Measurements from ENCODE around the gene MIOX.
"Not testable (repeated sequence)": the region's sequence is repeated elsewhere in the genome, so short reads cannot be mapped to it uniquely, and the experiment has no call there.

Gene MIOX

DNA sequence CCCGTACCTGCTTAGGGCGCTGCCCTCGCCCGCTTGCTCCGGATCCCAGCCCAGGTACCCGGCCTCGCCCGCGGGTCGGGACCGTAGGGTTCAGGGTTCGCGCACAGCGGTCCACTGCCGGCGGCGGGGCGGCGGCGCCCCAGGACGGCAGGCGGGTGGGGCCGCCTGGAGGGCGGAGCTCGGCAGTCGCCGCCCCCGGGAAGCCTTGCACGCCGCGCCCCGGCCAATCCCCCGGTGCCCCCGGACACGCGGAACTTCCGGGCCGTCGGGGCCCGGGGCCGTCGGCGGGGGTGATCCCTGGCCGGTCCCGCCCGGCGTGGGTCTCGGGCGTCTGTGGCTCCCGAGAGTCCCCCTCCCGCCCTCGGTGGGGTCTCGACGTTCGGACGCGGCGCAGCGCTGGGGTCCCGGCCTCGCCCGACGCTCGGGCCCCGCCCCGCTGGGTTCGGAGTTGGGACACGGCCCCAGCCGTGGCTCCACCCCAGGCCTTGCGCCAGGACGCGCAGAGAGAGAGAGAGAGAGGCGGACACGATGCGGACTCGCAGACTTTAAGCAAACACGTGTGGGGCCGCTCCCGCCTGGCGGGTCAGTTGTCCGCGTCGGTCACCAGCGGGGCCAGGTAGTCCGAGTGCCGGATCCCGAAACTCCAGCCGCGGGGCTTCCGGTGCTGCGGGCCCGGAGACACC is 43.4 kb downstream of the MIOX start, which contains the start of gene TYMP:
Gene TYMP, minus strand, starts transcription at position 116 of the 683 bp plus-strand sequence. CDS start 303 bp downstream, outside the sequence.
- TF ChIP-seq, protein P1, sequence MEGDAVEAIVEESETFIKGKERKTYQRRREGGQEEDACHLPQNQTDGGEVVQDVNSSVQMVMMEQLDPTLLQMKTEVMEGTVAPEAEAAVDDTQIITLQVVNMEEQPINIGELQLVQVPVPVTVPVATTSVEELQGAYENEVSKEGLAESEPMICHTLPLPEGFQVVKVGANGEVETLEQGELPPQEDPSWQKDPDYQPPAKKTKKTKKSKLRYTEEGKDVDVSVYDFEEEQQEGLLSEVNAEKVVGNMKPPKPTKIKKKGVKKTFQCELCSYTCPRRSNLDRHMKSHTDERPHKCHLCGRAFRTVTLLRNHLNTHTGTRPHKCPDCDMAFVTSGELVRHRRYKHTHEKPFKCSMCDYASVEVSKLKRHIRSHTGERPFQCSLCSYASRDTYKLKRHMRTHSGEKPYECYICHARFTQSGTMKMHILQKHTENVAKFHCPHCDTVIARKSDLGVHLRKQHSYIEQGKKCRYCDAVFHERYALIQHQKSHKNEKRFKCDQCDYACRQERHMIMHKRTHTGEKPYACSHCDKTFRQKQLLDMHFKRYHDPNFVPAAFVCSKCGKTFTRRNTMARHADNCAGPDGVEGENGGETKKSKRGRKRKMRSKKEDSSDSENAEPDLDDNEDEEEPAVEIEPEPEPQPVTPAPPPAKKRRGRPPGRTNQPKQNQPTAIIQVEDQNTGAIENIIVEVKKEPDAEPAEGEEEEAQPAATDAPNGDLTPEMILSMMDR (IDR thresholded peaks at IDR 0.05; ENCODE audit: low read depth, low read length) = no peak
- in situ Hi-C loops (cut with HindIII; ENCODE audit: low sequenced_read_pairs) = no loop called here
- peak; percentile 58 for DNase-seq (ENCODE audit: low read depth, low spot score)

DNA sequence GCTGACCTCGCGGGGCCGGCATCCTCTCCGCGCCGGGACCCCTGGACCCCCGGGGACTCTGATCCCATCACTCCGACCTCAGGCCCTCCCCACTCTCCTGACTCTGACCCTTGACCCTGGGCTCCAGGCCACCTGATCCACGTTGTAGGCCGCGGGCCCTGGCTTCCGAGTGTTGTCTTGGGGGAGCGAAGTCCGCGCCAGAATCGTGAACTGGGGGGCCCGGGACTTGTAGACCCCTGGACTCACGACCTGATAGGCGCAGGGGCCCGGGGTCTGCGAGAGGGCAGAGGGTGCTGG is 43.9 kb downstream of the MIOX start:
- H3K4me3 ChIP-seq (ENCODE audit: low read depth, low read length) = peak overlapping the region; percentile 27
- TF ChIP-seq, protein P1 (IDR thresholded peaks at IDR 0.05; ENCODE audit: low read depth, low read length) = no peak
- in situ Hi-C loops (cut with HindIII; ENCODE audit: low sequenced_read_pairs) = no loop called here
- DNase-seq (ENCODE audit: low read depth, low spot score) = peak; percentile 14

More for the DNA sequence above, 43.4 kb downstream of the MIOX start, which contains the start of gene TYMP:
- H3K4me3 ChIP-seq (ENCODE audit: low read depth, low read length) = peak within 1 kb of the TSS; percentile 27

DNA sequence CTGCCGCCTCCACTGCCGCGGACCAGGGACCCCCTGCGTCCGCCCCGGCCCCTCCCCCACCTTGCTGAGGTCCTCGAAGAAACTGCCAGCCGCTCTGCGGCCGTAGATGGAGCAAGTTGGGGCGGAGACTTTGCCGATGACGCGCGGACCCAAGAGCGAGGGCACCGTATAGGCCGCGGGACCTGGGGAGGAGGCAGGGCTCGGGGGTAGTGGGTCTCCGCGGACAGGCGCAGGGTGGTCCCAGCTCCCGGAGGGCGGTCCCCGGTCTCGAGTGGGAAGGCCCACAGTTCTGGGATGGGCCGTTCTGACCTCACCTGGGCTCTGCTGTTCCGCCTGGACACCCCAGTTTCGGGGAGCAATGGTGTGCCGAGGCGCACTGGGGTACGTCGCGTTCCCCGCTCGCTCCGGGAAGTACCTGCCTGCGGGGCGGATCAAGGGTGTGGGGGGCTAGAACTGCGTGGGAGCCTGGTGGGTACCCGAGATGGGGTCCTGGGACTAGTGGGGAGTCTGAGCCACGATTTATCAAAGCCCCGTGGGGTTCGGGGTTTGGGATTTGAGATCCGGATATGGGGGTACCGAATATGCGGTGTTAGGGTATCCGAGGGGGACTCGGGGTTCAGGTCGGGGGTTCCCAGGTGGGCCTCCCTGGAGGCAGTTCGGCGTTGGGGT is 44.4 kb downstream of the MIOX start:
- peak overlapping the region; percentile 27 for H3K4me3 ChIP-seq (ENCODE audit: low read depth, low read length)
- TF ChIP-seq, protein P1 (IDR thresholded peaks at IDR 0.05; ENCODE audit: low read depth, low read length) = no peak
- peak; percentile 60 for DNase-seq (ENCODE audit: low read depth, low spot score)
- in situ Hi-C loops (cut with HindIII; ENCODE audit: low sequenced_read_pairs) = no loop called here

DNA sequence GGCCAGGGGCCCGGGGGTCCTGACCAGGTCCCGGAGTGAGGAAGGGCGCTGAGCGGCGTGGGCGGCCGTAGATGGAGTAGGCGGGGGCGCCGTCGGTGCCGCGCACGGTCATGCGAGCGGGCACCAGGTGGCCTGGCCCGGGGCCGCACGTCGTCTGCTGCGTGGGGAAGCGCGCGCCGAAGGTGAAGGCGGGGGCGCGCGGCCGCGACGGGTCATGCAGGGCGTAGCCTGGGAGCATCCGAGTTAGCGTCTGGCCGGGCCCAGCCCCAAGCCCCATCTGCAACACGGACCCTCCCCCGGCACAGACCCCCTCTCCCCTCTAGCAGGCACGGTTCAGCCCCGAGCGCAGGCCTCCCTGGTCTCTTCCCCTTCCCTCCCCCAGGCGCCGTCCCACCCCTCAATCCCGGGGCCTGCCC is 44.9 kb downstream of the MIOX start:
- no peak for DNase-seq (ENCODE audit: low read depth, low spot score)
- peak overlapping the region; percentile 16 for H3K4me3 ChIP-seq (ENCODE audit: low read depth, low read length)
- TF ChIP-seq, protein P1 (IDR thresholded peaks at IDR 0.05; ENCODE audit: low read depth, low read length) = no peak
- in situ Hi-C loops (cut with HindIII; ENCODE audit: low sequenced_read_pairs) = no loop called here

DNA sequence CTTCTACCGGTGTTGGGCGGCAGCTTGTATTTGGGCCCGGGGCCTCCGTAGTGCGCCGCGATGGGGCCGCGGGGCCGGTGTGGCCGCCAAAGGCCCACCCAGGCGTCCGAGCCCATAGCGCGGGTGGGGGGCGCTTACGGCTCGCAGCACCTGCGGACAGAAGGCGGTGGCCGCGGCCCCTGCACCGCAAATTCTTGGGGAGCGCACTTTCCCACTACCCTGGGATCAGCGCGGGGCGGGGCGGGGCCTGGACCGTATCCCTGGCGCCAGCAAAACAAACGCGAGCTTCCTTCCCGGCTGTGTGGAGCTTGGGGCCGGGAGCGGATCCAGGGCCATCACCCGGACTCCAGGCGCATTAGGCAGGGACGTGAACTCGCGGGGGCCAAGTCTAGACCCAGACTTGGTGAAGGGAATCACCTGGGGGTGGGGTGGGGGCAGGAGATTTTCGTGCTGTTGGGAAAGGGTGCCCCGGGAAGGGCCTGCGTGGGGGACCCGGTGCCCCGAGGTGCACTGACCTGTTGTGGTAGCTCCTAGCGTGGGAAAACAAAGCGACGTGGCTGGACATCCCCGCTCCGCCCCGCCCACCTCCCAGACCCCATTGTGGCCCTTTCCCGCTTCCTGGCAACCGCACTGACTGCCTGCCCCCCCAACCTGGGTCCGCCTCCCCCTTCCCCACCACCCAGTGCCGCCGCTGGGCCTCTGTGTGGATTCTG is 45.5 kb downstream of the MIOX start:
- peak; percentile 50 for DNase-seq (ENCODE audit: low read depth, low spot score)
- H3K4me3 ChIP-seq (ENCODE audit: low read depth, low read length) = peak overlapping the region; percentile 16
- TF ChIP-seq, protein P1 (IDR thresholded peaks at IDR 0.05; ENCODE audit: low read depth, low read length) = no peak
- in situ Hi-C loops (cut with HindIII; ENCODE audit: low sequenced_read_pairs) = no loop called here

DNA sequence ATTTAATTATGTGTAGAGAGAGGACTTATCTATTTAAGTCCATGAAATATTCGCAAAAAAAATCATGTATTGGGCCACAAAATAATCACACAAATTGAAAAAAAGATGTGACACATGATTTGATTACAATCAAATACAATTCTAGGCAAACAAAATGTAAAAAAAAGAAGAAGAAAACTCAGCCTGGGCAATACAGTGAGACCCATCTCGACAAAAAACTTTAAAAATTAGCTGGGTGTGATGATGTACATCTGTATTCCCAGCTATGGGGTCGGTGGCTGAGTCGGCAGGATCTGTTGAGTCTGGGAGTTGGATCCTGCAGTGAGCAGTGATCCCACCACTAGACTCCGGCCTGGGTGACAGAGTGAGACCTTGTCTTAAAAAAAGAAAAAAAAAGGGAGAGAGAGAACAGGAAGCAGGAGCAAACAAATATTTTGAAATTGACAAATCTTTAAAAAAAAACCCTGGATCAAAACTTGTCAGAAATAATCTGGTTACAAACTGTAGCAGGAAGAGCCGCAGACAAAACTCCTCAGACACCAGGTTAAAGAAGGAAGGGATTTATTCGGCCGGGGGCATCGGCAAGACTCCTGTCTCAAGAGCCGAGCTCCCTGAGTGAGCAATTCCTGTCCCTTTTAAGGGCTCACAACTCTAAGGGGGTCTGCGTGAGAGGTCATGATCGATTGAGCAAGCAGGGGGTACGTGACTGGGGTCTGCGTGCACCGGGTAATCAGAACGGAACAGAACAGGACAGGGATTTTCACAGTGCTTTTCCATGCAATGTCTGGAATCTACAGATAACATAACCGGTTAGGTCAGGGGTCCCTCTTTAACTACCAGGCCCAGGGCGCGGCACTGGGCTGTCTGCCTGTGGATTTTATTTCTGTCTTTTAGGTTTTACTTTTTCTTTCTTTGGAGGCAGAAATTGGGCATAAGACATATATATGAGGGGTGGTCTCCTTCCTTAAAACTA is 46.5 kb downstream of the MIOX start:
- in situ Hi-C loops (cut with HindIII; ENCODE audit: low sequenced_read_pairs) = no loop called here
- H3K4me3 ChIP-seq (ENCODE audit: low read depth, low read length) = no peak overlapping the region
- no peak for DNase-seq (ENCODE audit: low read depth, low spot score)
- TF ChIP-seq, protein P1 (IDR thresholded peaks at IDR 0.05; ENCODE audit: low read depth, low read length) = no peak

DNA sequence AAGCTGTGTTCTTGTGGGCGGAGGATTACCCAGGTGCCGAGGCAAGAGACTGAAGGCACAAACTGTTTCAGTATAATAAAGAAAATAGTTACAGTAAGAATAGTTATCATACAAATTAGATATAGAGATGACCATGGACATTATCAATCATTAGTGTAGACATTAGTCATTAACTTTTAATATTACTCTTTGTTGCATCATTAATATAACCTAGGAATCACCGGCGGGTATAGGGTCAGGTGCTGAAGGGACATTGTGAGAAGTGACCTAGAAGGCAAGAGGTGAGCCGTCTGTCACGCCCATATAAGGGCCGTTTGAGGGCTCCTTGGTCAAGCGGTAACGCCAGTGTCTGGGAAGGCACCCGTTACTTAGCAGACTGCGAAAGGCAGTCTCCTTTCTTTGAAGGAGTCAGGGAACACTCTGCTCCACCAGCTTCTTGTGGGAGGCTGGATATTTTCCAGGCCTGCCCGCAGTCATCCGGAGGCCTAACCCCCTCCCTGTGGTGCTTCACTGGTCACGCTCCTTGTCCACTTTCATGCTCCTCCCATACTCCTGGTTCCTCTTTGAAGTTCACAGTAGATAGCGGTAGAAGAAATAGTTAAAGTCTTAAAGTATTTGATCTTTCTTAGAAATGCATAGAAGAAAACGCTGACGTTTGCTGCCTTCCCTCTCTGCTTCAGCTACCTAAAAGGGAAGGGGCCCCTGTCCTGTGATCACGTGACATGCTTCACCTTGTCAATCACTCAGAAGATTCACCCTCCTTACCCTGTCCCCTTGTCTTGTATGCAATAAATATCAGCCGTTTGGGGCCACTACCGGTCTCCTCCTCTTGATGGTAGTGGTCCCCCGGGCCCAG is 47.4 kb downstream of the MIOX start:
- H3K4me3 ChIP-seq (ENCODE audit: low read depth, low read length); in situ Hi-C loops (cut with HindIII; ENCODE audit: low sequenced_read_pairs): not testable (repeated sequence)
- DNase-seq (ENCODE audit: low read depth, low spot score) = peak; percentile 49
